ENCODE data around the gene C2CD5.

The C2CD5 gene

DNA sequence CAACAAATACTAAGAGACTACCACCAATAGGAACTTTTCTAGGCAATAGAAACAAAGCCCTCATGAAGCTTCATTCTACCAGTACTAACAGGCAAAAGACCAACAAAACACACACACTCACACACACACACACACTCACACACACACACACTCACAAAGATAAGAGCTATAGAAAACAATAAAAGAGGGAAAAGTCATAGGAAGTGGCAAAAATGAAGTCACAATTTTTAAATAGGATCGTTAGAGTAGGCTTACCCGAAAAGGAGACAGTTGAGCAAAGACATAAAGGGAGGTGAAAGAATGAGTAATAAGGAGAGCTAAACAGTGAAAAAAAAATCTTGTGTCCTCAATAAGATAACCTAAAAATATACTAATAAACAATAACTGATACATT lies 66.5 kb downstream of the C2CD5 start:
- no peak for TF ChIP-seq ZFX (IDR thresholded peaks at IDR 0.05; ENCODE audit: borderline replicate concordance)
- TF ChIP-seq CTCF (IDR thresholded peaks at IDR 0.05) = no peak
- H3K27ac ChIP-seq = no peak overlapping the region

GRCh38 chr12:22477166-22477893 lies 67.0 kb downstream of the C2CD5 start:
- TF ChIP-seq ZFX (IDR thresholded peaks at IDR 0.05; ENCODE audit: borderline replicate concordance) (no peak), CTCF (IDR thresholded peaks at IDR 0.05) (no peak)

DNA sequence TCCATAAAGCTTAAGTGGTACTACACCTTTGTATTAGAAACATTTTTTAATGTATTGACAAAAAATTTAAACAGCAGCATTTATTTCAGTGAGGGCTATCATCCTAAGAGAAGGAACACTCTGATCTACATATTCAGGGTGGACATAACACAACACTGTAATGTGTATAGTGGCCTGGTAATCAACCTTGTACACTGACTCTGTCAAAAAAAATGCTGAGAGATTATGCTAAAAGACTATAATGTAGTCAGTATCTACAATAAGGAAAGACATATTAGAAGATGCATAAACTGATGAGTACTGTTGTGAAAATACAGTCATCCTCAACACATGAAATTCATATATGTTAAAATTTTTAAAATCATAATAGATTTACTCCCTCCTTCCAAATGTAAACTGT lies 68.2 kb downstream of the C2CD5 start:
- H3K27ac ChIP-seq = no peak overlapping the region
- TF ChIP-seq CTCF (IDR thresholded peaks at IDR 0.05) (no peak), ZFX (IDR thresholded peaks at IDR 0.05; ENCODE audit: borderline replicate concordance) (no peak)

More at GRCh38 chr12:22477166-22477893, 67.0 kb downstream of the C2CD5 start:
- no peak overlapping the region for H3K27ac ChIP-seq

- TF ChIP-seq CTCF (IDR thresholded peaks at IDR 0.05) (no peak; the same call in 1 of the 2 replicates), ZFX (IDR thresholded peaks at IDR 0.05; ENCODE audit: borderline replicate concordance) (no peak)
- no peak overlapping the region for H3K27ac ChIP-seq
Observed at GRCh38 chr12:22474970-22475720, 69.2 kb downstream of the C2CD5 start.

GRCh38 chr12:22473212-22473611 lies 71.1 kb downstream of the C2CD5 start:
- H3K27ac ChIP-seq = no peak overlapping the region
- no peak for TF ChIP-seq ZFX (IDR thresholded peaks at IDR 0.05; ENCODE audit: borderline replicate concordance)
- no peak for TF ChIP-seq CTCF (IDR thresholded peaks at IDR 0.05)

- no peak overlapping the region for H3K27ac ChIP-seq
- TF ChIP-seq ZFX (IDR thresholded peaks at IDR 0.05; ENCODE audit: borderline replicate concordance) = no peak
- no peak for TF ChIP-seq CTCF (IDR thresholded peaks at IDR 0.05)
Observed at GRCh38 chr12:22467190-22467589, 77.2 kb downstream of the C2CD5 start.

DNA sequence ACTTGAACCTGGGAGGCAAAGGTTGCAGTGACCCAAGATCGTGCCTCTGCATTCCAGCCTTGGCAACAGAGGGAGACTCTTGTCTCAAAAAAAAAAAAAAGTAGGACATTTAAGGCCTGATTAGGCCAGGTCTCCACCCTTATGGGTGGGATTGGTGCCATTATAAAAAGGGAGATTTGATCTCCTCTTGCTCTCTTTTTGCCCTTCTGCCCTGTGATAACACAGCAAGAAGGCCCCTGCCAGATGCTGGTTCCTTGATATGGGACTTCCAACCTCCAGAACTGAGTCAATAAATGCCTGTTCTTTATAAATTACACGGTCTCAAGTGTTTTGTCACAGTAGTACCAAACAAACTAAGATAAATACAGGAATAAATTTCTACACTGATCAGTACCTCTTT lies 81.0 kb downstream of the C2CD5 start:
- TF ChIP-seq CTCF (IDR thresholded peaks at IDR 0.05) (no peak), ZFX (IDR thresholded peaks at IDR 0.05; ENCODE audit: borderline replicate concordance) (no peak)
- H3K27ac ChIP-seq = no peak overlapping the region
